NCI-H2081 (cell line): ENCODE data around the gene CLMN.

ENCODE experiments used
- DNase-seq, 2 experiments: peaks; one replicate each; lab custom pipeline; 2025; lab: John Stamatoyannopoulos, UW

Gene CLMN

DNA sequence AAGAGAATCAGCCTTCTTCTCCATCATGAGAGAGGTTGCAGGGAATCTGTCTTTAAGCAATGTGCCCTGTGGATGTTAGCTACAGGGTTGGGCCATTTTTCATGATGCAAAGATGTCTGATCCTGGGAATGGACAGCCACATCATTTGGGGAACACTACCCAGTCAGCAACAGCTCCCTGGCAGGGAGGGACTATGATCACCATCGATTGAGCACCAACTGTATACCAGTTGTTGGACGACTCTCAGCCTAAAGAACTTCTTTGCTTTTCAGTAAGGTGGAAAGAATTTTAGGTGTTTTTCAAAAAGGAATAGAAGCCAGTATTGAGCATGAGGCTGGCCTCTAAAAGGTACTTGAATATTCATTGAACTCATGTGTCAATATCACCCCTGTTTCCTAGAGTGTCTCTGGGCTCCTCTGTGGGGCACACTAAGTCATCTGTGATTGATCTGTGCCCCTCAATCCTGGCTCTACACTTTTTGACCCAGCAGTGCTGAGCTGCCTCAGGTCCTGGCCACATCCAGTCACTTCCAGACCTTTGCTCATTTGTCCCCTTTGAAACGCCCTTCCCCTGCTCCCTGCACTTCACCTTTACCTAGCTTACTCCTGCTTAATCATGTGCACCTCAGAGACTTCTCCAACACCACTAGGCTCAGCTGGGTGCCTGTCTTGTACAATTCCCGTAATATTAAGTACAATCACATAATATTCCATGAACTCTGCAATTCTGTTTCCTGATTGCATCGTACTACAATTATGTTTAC is 2.2 kb upstream of the CLMN start:
- no peak for DNase-seq

DNA sequence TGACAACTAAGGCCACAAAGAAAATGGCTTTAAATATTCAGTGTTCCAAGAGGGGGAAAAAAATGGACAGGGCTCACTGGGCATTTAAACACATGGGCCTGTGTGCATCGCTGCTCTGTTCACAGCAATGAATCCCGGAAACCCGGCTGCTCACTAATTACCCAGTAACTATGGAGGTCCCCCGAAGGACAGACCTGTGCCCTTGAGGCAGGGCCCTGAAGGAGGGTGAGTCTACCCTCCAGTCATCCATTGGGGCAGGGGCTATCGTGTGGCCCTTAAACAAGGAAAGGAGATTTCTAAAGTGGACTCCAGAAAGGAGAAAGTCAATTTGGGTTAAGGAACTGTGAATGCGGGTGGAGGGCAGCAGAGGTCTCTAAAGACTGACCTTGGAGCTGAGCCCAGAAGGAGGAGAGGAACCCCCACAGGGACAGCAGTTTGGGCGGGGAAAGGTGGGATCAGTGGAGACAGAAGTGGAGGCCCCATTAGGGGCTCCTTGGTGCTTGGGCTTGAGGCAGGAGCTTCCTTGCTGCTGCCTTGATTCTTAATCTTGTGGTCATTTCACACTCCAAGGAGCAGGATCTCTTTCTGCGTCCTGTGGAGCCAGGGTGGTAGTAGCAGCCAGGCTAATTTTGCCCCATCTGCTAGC is 1.4 kb upstream of the CLMN start:
- no peak for DNase-seq

DNA sequence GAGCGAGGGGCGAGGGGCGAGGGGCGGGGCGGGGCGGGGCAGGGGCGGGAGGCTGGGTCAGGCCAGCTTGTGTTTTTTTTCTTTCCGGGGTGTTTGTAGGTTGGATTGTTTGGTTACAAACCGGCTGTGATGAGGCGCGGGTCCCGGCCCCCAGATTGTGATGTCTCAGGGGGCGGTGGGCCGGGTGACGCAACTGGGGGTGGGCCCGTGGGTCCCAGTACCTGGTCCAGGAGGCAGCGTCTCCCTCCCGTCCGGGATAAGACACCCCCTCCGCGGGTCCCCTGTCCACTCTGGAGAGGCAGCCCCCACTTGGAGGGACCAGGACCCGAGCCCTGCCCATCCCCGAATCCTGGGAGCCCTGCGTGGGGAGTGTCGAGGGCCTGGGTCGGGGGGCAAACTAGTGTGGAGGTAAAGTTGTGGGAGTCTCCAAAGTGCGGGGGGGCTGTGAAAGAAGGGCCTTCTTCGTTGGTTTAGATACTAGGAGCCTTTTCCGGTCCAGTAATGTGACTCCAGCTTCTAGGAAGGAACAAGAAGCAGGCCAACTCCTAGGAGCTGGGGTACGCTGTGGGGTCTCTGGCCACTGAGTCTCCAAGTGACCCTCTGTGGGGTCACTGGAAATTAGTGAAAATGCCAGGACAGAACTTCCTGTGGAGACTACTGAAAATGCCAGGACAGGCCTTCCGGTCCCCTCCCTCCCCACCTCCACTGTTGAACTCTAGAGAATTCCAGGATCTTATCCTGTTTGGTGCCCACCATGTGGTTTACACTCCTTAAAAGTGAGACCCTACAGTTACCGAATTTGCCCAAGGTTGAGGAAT is 579 bp upstream of the CLMN start:
- no peak for DNase-seq

DNA sequence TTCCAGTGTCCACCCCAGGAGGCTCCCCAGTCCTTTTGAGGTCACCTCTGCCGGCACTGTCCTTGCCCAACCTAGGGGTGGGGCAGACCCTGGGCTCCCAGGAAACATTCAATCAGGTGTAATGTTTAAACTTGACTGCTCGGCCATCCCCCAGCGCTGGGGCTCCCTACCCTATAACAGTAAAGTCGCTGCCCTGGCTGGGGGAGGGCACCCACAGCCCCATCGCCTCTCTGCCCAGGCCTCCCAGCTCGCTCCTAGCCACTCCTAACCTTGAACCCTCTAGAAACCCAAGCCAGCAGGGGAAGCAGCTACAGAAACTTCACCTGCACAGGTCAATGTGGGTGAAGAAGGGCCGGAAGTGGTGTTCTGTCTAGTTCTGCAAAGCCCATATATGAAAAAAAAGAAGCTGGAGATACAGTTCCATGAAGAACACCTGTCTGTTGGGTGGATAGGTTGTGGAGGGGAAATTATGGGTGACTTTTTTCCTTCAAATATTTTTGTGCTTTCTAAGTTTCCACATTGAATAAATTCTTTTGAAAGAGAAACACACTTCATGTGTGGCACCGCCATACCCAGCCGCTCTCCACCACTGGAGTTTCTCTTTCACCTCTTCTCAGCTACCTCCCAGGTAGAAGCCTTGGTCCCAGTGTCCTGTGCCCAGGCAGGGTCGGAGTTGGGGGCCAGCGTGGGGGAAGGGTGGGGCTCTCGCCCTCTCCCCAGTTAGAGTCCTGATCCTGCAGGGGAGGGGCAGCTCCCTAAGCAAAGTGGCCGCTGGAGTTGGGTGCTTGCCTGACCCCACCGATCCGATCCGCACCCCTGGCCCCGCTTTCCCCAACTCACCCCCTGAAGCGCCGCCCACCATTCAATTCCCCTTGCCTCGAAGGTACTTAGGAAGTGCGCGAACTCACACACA is 1.1 kb downstream of the CLMN start:
- no peak for DNase-seq

DNA sequence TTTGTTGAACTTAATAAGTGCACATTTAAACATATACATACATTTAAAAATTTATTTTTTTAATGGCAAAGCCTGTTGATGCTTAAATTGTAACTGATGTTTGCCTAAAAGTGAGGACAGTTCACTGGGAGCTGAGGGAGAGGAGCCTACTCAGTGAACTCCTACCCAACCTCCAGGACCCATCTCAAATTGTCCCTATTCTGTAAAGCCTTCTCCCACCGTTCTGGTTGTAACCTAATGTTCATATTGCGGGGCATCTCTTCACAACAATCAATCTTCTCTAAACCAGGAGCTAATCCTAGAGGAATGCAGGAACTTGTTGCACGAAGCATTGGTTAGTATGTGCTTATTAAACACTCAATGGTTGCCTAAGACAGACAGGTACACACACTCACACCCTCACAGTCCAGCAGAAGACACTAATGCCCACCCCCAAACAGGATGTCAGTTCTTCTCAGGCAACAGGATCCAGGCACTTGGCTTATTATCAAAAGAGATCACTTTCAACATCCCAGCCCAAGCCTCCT is 1.8 kb downstream of the CLMN start:
- DNase-seq: no peak

DNA sequence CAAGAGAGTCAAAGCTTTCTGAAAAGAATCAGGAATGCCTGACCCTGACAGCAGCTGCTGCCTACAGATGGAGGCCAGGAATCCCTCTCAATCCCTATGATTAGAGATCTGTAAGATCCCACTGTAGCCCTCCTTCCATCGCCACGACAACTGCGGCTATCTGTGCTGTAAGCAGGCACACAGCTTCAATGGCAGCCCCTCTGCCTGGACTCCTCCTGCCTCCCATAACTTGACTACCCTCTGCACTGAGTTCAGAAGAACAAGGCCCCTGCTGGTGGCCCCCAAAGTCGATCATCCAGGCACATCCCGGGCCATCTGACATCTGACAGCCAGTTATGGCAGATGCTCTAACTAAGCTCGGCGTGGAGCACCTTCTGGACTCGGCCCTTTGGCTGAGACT is 2.9 kb downstream of the CLMN start:
- no peak for DNase-seq

DNA sequence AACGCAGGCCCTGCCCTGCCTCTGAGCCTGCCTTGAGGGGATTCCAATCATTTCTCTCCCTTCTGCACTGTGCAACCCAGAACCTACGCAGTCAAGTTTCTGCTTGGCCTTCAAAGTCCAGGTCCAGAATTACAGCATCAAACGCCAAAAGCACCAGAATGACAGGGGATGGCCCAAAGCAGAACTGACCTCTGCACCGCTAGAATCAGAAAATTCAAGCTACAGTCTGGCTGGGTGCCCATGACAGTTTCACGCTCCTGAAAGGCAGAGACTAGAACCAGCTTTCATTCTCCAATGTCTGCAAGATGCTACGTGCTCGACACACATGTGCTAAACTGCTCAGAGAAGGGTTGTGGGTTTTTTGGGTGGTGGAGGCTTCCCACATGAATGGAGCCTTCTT is 4.1 kb downstream of the CLMN start:
- DNase-seq: no peak

DNA sequence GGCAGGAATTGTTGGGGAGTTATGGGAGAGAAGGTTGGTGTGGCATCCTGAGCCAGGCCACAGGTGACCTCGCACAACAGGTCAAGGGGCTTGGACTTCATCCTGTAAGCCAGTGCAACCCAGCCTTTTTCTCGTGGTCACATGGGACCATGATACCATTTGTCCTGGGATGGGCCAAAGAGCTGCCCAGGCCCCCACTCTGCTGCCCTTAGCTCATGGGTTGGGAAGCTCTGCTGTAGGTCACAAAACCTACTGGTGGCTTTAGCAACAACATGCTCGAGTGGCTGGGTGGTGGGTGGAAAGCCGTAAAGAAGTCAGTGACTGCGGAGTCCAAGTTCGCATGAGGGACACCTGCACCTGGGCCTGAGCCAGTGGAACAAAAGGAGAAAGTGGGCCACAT is 4.6 kb downstream of the CLMN start:
- no peak for DNase-seq

DNA sequence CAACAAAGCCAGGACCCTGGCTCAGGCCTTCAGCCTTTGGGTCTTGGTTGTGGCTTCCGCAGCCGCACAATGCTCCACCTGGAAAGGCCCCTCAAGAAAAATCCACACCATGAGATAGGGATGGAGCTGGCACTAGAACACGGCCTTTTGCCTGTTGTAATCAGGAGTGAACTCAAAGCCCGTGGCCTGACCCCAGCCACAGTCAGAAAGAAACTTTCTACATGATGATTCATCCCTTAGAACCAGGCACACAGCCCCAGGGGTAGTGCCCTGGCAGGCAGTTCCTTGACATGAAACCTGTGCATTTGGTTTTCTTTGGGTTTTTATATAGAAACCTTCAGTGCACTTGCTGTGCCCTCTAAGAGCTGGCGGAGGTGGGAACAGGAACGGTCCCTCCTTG is 5.1 kb downstream of the CLMN start:
- no peak for DNase-seq

DNA sequence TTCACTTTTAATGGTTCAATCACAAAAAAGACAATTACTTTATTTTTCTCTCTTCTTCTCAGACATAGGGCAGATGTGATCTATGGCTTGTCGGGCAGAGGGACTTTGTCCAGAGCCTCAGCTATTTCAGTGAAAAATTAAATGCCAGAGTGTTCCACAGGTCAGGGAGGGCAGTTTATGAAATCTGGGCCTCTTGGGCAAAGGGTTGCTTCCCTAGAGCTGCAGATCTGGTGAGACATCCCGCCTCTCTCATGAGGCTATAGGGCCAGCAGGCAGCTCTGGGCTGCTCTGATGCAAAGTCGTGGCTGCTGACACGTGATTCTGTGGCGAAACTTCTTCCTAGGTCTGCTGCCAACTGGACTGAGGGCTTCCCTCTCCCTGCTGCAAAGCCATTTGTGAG is 6.0 kb downstream of the CLMN start:
- no peak for DNase-seq

DNA sequence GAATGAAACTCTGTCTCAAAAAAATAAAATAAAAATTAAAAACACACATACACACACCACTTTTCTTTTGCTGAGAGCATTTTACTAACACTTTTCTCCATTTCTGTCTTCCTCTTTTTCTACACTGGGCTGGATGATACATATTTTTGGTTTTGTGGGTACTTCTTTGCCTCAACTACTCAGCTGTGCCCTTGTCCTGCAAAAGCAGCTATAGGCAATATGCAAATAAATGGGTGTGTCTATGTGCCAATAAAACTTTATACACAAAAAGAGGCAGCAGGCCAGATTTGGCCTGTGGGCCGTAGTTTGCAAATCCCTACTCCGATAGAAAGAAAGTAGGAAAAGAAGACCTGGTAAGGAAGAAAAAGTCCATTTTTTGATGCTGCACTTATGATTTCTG is 6.5 kb downstream of the CLMN start:
- DNase-seq: no peak

DNA sequence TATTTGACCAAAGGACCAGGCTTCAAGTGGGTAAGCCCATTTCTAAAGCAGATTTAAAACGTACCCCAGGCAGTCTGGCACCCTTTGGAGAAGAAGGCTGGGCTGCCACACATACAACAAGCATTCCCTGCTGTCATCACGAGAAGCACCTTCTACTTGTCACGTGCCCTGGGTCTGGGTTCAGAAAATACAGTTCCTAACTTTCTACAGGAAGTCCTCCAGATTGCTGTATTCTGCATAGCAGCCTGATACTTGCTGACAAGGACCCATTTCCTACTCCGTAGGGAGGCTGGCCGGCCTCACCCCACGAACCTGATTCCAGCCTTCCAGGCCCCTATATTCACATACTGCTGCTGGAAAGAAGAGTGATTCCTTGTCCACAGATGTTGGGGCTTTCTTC is 7.4 kb downstream of the CLMN start:
- DNase-seq: no peak

DNA sequence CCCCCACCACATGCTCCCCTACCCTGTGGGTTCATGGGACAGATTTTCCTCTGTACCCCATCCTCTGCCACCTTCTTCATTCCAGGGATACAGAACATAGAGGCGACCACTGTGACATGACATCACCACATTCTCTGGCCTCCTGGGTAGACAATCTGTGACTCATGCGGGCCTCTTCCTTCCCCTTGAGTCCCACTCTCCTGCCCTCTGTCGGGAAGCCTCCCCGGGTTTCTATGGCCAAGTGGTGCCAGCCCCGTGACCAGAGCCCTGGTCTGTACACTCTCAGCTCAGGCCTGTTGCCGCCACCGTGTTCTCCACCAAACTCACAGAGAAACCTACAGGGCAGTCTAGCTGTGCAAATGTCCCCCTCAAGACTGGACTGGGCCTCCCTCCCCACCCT is 8.0 kb downstream of the CLMN start:
- no peak for DNase-seq

DNA sequence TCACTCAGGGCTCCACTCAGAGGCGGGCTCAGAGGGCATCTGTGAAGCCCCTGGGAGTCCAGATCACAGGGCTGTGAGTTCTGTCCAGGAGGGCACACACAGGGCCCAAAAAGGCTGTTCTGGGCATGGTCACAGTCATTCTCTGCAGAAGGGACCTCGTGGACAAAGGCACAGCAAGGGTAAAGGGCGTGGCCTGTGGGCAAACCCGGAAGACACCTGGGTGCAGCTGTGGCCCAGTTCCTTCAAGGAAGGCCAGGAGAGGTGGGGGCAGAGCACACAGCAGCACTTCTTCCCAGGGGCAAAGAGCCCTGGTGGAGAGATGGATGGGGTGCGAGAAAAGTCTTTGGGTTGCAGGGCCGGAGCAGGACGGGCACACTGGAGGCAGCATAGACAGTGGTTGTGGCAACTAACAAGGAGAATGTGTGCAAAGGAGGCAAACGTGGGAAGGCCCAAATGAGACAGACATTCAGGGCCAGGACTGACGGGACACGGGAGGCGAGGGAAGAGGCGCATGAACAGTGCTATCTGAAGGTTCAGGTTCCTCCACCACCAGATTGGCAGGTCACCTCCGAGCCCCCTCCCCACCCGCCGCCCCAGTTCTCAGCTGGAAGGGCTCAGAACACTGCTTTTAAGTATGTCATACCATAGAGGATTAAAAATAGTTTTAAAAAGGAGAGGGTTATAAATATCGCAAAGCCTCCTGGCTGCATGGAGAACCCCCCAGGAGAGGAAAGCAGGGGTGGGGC is 8.9 kb downstream of the CLMN start:
- no peak for DNase-seq

DNA sequence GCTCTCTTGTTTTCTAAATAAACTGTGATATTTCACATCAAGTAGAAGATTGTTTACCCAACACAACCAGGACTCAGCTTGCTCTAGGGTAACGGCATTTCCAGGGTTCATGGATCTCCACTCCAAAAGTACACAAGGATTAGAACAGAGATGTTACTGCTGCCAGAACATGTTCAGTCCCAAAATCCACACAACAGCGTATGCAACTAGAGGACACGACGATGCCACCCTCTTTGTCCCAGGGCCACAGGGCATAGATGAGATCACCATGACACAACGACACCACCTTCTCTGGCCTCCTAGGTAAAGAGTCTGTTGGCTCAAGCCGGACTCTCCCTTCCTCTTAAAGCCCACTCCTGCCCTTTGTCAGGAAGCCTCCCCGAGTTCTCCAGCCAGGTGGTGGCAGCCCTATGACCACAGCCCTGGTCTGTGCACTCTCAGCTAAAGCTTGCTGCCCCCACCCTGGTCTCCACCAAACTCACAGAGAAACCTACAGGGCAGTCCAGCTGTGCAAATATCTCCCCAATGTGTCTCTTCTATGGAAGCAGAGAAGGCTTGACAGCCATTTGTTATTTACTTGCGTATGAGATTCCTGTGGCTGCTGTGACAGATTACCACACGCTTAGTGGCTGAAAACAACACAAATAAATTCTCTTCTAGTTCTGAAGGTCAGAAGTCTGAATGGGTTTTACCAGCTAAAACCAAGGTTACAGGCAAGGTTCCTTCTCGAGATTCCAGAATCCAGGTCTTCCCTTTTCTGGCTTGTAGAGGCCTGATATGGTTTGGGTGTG is 10.3 kb downstream of the CLMN start:
- DNase-seq: no peak

DNA sequence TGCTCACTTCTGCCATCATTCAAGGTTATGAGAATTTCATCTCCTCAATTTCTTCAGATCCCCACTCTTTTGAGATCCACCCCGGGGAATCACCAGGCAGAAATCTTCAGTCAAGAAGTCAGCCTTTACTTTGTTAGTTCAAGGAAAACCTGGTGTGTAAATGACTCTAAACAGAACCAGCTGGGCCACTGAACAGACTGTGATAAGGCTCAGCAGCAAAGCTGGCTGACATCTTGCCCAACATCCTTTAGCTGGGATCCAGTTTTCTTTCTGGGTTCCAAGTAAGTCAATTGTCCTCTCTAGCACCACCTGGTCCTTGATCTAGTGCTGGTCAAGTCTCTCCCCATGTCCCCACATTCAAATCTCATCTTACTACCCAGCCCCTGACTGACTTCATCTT is 11.6 kb downstream of the CLMN start:
- no peak for DNase-seq

DNA sequence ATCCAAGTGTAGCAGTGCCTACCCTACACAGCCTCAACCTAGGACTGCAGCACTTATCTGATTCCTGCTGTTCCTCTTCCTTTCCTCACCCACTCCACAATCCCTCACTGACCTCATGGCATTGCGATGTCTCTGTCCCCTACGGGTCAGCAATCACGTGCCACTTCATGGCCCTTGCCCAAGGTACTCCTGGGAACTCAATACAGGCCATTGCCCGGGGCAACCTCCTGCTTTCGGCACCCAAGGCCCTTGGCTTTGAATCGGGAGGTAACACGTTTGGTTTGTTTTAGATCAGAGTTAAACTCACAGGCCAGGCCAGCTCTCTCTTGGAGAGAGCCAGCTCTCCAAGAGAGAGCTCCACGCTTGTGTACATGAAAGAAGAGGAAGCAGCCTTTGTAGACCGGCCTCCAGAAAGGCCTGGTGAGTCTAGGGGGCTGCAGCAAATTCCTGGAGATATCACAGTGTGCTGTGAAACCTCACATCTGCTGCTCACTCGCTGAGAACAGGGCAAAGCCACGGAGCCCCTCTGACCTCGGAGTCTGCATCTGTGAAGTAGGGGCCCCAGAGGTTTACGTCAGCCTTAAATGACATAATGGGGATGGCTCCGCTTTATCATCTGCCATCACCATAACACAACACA is 12.2 kb downstream of the CLMN start:
- DNase-seq: no peak

DNA sequence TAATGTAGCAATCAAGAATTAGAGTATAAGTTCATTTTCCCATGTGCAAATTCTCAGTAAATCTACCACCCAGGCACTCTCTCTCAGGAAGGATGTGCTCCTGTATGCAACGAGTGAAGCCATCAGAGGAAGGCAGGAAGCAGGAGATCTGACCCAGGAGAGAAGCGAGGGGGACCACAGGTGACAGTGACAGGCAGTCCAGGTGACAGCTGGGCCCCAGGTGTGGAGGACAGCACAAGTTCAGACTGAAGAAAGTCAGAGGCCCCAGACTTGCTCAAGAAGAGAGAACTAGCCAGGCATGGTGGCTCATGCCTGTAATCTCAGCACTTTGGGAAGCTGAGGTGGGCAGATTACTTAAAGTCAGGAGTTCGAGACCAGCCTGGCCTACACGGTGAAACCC is 13.8 kb downstream of the CLMN start:
- DNase-seq: no peak

DNA sequence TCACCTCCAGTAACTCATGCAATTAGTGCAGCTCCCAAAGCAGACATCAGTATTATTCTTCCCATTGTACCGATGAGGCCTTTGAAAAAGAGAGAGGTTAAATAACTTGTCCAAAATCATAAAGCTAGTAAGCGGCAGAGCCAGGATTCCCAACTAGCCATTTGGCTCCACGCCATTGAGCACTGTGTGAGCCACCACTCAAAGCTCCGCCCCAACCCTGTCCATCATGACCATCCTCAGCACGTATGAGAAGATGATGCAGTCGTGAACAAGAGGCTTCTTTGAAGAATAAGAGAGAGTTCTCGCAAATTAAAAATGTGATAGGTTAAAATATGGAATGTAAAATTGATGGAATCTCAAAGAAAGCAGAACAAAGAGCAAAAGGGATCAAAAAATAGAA is 14.6 kb downstream of the CLMN start:
- no peak for DNase-seq

DNA sequence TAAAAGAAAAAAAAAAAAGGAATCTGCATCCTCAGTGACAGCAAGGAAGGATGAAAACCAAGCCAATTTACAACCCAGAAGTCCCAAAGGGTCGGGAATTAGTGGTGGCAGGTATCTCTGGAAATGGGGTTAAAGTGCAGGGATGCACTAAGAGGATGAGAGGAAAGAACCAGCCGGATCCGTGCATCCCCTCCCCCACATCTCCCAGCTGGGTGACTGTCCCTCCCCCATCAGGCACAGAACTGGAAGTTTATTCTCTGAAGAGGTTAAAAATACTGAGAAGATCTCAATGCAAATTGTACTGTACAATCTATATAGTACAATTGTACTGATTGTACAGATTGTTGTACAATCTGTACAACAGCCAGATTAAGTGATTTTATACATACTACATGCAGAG is 15.4 kb downstream of the CLMN start:
- no peak for DNase-seq
